AG04450 (cell line): ENCODE results near the gene NIPSNAP2. TPM values are rescaled to one million over a fixed set of nuclear protein-coding genes. Genes with fewer than 3 reads are reported as not detected.
"Not testable (repeated sequence)": the region's sequence is repeated elsewhere in the genome, so short reads cannot be mapped to it uniquely, and the experiment has no call there.

Source experiments
- CTCF ChIA-PET: fragments of 300-600, 350-600 bp; formaldehyde crosslinking; extraction: SDS; loops from one replicate; lab custom pipeline; 2022; ENCODE audit warnings: antibody characterized with exemption, inconsistent platforms; lab: Charles Lee
- POLR2A ChIA-PET: fragments of 350-600 bp; formaldehyde crosslinking; extraction: SDS; loops from one replicate; lab custom pipeline; 2021; ENCODE audit warnings: antibody characterized with exemption, inconsistent platforms; lab: Yijun Ruan, JAX
- DNase-seq: peaks from one replicate; pipeline ENCODE4 v3.0.0-alpha.2; 2011; ENCODE audit warnings: low read depth, low spot score
- H3K27ac ChIP-seq: one replicate; pipeline ENCODE4 v1.5.1; 2012; ENCODE audit warnings: low read depth, low read length, control low read depth
- H3K27me3 ChIP-seq: one replicate; pipeline ENCODE4 v1.6.0; 2012; ENCODE audit warnings: low read length; ENCODE audit not compliant: control insufficient read depth, insufficient read depth
- H3K4me3 ChIP-seq: 2 replicates; pipeline ENCODE4 v1.5.1; 2011; ENCODE audit warnings: mild to moderate bottlenecking, low read depth, low read length, control low read depth
- H3K9me3 ChIP-seq: 2 replicates; pipeline ENCODE4 v1.5.1; 2012; ENCODE audit warnings: low read length; ENCODE audit not compliant: control insufficient read depth, insufficient read depth
- polyA plus RNA-seq: library from polyadenylated mRNA; depleted of rRNA; stranded (reverse); fragments of >200 nt; gene quantifications from 2 replicates; pipeline ENCODE4 v1.2.3, GENCODE V29; 2011; rRNA removed
- TF ChIP-seq, protein P1 (sequence below): IDR thresholded peaks from 2 replicates; pipeline ENCODE4 v1.5.1; 2011; ENCODE audit warnings: low read depth, low read length, control low read depth, inconsistent platforms

The NIPSNAP2 gene
- polyA plus RNA-seq, 1 experiment: 90.6 TPM

DNA sequence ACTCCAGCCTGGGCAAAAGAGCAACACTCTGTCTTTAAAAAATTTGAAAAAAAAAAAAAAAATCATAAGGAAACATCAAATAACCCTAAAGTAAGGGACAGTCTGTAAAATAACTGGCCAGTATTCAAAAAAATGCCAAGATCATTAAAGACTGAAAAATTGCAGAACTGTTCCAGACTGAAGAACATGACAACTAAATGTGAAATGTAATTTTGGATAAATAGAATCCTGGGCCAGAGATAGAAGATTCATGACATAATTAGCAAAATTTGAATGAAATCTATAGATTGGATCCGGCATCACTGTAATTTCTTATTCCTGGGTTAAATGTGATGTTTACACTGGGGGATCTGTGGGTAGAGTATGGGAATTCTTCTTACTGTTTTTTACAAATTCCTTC is 83.9 kb downstream of the NIPSNAP2 start:
- Histone ChIP-seq H3K27me3 (no peaks in the 10 kb centered on the region), H3K4me3 (no peak overlapping the region), H3K27ac (no peak overlapping the region), H3K9me3 (no peaks in the 10 kb centered on the region; the same call in 1 of the 2 replicates)
- DNase-seq: no peak
- CTCF ChIA-PET: interaction anchor here (0.6 kb wide), 1 partner anchor 71 kb away, joined by 3 read pairs; no protein-coding TSS in a partner anchor
- POLR2A ChIA-PET: interaction anchor here (0.6 kb wide), 1 partner anchor 19 kb away, joined by 8 read pairs; no protein-coding TSS in a partner anchor
- TF ChIP-seq, protein P1, sequence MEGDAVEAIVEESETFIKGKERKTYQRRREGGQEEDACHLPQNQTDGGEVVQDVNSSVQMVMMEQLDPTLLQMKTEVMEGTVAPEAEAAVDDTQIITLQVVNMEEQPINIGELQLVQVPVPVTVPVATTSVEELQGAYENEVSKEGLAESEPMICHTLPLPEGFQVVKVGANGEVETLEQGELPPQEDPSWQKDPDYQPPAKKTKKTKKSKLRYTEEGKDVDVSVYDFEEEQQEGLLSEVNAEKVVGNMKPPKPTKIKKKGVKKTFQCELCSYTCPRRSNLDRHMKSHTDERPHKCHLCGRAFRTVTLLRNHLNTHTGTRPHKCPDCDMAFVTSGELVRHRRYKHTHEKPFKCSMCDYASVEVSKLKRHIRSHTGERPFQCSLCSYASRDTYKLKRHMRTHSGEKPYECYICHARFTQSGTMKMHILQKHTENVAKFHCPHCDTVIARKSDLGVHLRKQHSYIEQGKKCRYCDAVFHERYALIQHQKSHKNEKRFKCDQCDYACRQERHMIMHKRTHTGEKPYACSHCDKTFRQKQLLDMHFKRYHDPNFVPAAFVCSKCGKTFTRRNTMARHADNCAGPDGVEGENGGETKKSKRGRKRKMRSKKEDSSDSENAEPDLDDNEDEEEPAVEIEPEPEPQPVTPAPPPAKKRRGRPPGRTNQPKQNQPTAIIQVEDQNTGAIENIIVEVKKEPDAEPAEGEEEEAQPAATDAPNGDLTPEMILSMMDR: no peak

DNA sequence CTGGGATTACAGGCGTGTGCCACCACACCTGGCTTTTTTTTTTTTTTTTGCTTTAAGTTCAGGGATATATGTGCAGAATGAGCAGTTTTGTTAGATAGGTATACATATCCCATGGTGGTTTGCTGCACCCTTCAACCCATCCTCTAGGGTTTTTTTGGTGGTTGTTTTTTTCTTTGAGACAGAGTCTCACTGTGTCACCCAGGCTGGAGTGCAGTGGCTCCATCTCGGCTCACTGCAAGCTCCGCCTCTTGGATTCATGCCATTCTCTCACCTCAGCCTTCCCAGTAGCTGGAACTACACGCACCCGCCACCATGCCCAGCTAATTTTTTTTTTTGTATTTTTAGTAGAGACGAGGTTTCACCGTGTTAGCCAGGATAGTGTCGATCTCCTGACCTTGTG is 84.4 kb downstream of the NIPSNAP2 start:
- POLR2A ChIA-PET: interaction anchor here (0.6 kb wide), 1 partner anchor 19 kb away, joined by 8 read pairs; no protein-coding TSS in a partner anchor
- not testable (repeated sequence) for H3K27me3 ChIP-seq, H3K27ac ChIP-seq, H3K9me3 ChIP-seq, DNase-seq, H3K4me3 ChIP-seq
- CTCF ChIA-PET: interaction anchor here (0.6 to 1.0 kb wide), 2 partner anchors 26 to 72 kb away, joined by 3 to 5 read pairs; no protein-coding TSS in a partner anchor

Other genes with a start within 250 kb of the NIPSNAP2 start
- not detected in 2 replicates for gene SEPTIN14, start 101.8 kb upstream of the NIPSNAP2 start, polyA plus RNA-seq
- gene ZNF713, start 77.1 kb upstream of the NIPSNAP2 start, polyA plus RNA-seq: 2.7 and 3.1 TPM in 2 replicates
- 13.1 and 14.9 TPM in 2 replicates for gene MRPS17, start 12.7 kb upstream of the NIPSNAP2 start, polyA plus RNA-seq
- gene PSPH, start 86.9 kb downstream of the NIPSNAP2 start, polyA plus RNA-seq: 66.0 and 66.4 TPM in 2 replicates
- gene CCT6A, start 87.2 kb downstream of the NIPSNAP2 start, polyA plus RNA-seq: 214 and 302 TPM in 2 replicates
- 95.4 and 102 TPM in 2 replicates for gene SUMF2, start 99.7 kb downstream of the NIPSNAP2 start, polyA plus RNA-seq
- 0.20 and 0.26 TPM in 2 replicates for gene PHKG1, start 128.4 kb downstream of the NIPSNAP2 start, polyA plus RNA-seq
- gene CHCHD2, start 141.9 kb downstream of the NIPSNAP2 start, polyA plus RNA-seq: 310 and 349 TPM in 2 replicates
- gene NUPR2, start 151.8 kb downstream of the NIPSNAP2 start, polyA plus RNA-seq: not detected in 2 replicates